Fibroblast of lung (primary cell): Measurements from ENCODE around the gene CPB1.

Experiments
- EZH2 ChIP-seq: IDR thresholded peaks from 2 replicates; pipeline ENCODE4 v1.5.1; 2012; ENCODE audit warnings: low read length, control low read depth, mild to moderate bottlenecking; ENCODE audit errors: missing control alignments
- TF ChIP-seq, protein P1 (sequence below), 2 donors: IDR thresholded peaks in 1 of 2; conservative IDR thresholded peaks in 1 of 2; 1 replicate in 1 of 2; 2 replicates in 1 of 2; pipeline ENCODE4 v1.5.1; 2011 to 2012; ENCODE audit warnings: low read length in 2 of 2, control low read depth in 1 of 2, inconsistent platforms in 1 of 2, low read depth in 1 of 2, mild to moderate bottlenecking in 1 of 2

DNA sequence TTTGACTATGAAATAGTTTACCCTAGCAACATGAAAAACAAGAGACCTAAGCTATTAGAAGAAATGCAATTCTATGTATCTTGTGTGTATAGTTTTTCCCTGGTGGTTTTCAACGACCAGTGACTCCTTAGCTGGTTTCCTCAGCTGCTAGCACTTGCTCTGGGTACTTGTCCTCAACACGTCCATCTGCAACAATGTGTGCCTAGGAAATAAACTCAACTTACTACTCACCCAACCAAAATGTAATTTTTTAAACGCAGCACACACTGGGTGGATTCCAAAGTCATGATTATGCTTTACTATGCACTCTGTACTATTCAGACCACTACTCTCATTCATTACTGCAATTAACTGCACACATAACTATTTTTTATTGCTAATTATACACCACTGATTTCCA is 68.5 kb downstream of the CPB1 start:
- TF ChIP-seq, protein P1, sequence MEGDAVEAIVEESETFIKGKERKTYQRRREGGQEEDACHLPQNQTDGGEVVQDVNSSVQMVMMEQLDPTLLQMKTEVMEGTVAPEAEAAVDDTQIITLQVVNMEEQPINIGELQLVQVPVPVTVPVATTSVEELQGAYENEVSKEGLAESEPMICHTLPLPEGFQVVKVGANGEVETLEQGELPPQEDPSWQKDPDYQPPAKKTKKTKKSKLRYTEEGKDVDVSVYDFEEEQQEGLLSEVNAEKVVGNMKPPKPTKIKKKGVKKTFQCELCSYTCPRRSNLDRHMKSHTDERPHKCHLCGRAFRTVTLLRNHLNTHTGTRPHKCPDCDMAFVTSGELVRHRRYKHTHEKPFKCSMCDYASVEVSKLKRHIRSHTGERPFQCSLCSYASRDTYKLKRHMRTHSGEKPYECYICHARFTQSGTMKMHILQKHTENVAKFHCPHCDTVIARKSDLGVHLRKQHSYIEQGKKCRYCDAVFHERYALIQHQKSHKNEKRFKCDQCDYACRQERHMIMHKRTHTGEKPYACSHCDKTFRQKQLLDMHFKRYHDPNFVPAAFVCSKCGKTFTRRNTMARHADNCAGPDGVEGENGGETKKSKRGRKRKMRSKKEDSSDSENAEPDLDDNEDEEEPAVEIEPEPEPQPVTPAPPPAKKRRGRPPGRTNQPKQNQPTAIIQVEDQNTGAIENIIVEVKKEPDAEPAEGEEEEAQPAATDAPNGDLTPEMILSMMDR (conservative IDR thresholded peaks at IDR 0.05 in 1 of 2, IDR thresholded peaks at IDR 0.05 in 1 of 2; ENCODE audit: low read depth in 1 of 2, low read length in 2 of 2) = no peak
- TF ChIP-seq EZH2 = no peak
